Common myeloid progenitor, CD34-positive (primary cell): Measurements from ENCODE around the gene OR52M1. TPM values are rescaled to one million over a fixed set of nuclear protein-coding genes. Genes with fewer than 3 reads are reported as not detected.
A peak's percentile ranks its signal among the peaks of the same experiment; 100 is the strongest.

Source experiments
- CTCF ChIA-PET: fragments of 350-600 bp; sonication (Branson Sonifier 250); formaldehyde crosslinking; loops from one replicate; lab custom pipeline; 2021; ENCODE audit warnings: antibody characterized with exemption; lab: Charles Lee
- POLR2A ChIA-PET: fragments of 350-600 bp; sonication (Branson Sonifier 250); formaldehyde crosslinking; loops from one replicate; lab custom pipeline; 2021; ENCODE audit warnings: antibody characterized with exemption; lab: Charles Lee
- DNase-seq, 3 donors: peaks; one replicate each; pipeline versions ENCODE4 v3.0.0 to v3.0.0-alpha.2; 2013
- H3K27ac ChIP-seq, 2 experiments: 1 replicate in 1 of 2; 2 replicates in 1 of 2; pipeline ENCODE4 v1.7.0; 2013; ENCODE audit warnings: inconsistent platforms in 2 of 2, low read length in 2 of 2, mild to moderate bottlenecking in 2 of 2, low read depth in 1 of 2, moderate library complexity in 1 of 2; ENCODE audit not compliant: severe bottlenecking in 2 of 2, insufficient read depth in 1 of 2, poor library complexity in 1 of 2
- H3K27me3 ChIP-seq, 5 experiments: replicated peaks in 2 of 5; 1 replicate in 3 of 5; 2 replicates in 2 of 5; pipeline versions ENCODE4 v1.6.1 to v1.7.0; 2013; ENCODE audit warnings: low read length in 4 of 5, mild to moderate bottlenecking in 2 of 5, moderate library complexity in 2 of 5, inconsistent platforms in 1 of 5; ENCODE audit not compliant: insufficient read depth in 5 of 5, control insufficient read depth in 4 of 5
- H3K36me3 ChIP-seq, 4 experiments: 1 replicate in 2 of 4; 2 replicates in 2 of 4; pipeline versions ENCODE4 v1.6.1 to v1.7.0; 2013; ENCODE audit warnings: low read length in 3 of 4, control low read depth in 1 of 4, mild to moderate bottlenecking in 1 of 4; ENCODE audit not compliant: control insufficient read depth in 4 of 4, insufficient read depth in 4 of 4
- H3K4me1 ChIP-seq, 4 experiments: 1 replicate in 3 of 4; 2 replicates in 1 of 4; pipeline versions ENCODE4 v1.6.1 to v1.7.1; 2013; ENCODE audit warnings: low read length in 3 of 4, mild to moderate bottlenecking in 3 of 4, control low read depth in 1 of 4, inconsistent platforms in 1 of 4, moderate library complexity in 1 of 4; ENCODE audit not compliant: control insufficient read depth in 4 of 4, insufficient read depth in 4 of 4; ENCODE audit errors: control extremely low read depth in 1 of 4
- H3K4me3 ChIP-seq, 7 experiments: 1 replicate in 4 of 7; 2 replicates in 3 of 7; pipeline versions ENCODE4 v1.5.1 to v1.7.0; 2013; ENCODE audit warnings: mild to moderate bottlenecking in 7 of 7, low read length in 6 of 7, moderate library complexity in 6 of 7, inconsistent platforms in 2 of 7, low read depth in 2 of 7, control low read depth in 1 of 7; ENCODE audit not compliant: insufficient read depth in 4 of 7, control insufficient read depth in 1 of 7; ENCODE audit errors: extremely low read depth in 1 of 7
- H3K9me3 ChIP-seq, 5 experiments: 1 replicate in 4 of 5; 2 replicates in 1 of 5; pipeline versions ENCODE4 v1.6.1 to v1.7.1; 2013; ENCODE audit warnings: low read length in 4 of 5, mild to moderate bottlenecking in 2 of 5, inconsistent platforms in 1 of 5, low read depth in 1 of 5, moderate library complexity in 1 of 5; ENCODE audit not compliant: control insufficient read depth in 4 of 5, insufficient read depth in 2 of 5; ENCODE audit errors: control extremely low read depth in 1 of 5
- WGBS: methylation state at CpG from one replicate; pipeline ENCODE4 v1.1.5; 2013; ENCODE audit not compliant: insufficient coverage; 5-methylcytosine and 5-hydroxymethylcytosine counted together
- polyA plus RNA-seq: library from polyadenylated mRNA; unstranded; fragments of 120-200 nt; gene quantifications from one replicate; pipeline ENCODE4 v1.2.1, GENCODE V29; 2013

The OR52M1 gene, protein sequence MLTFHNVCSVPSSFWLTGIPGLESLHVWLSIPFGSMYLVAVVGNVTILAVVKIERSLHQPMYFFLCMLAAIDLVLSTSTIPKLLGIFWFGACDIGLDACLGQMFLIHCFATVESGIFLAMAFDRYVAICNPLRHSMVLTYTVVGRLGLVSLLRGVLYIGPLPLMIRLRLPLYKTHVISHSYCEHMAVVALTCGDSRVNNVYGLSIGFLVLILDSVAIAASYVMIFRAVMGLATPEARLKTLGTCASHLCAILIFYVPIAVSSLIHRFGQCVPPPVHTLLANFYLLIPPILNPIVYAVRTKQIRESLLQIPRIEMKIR
- polyA plus RNA-seq: not detected

- POLR2A ChIA-PET: no interaction called here
- no peaks in the 10 kb centered on the region for H3K4me1 ChIP-seq
- peaks cover 0 to 9% (median 0%) of the 10 kb centered on the region in 5 experiments for H3K27me3 ChIP-seq
- 100% methylated on average over 2 of the region's 5 CpGs for WGBS
- DNase-seq: no peak
- peaks cover 0 to 1% (median 0%) of the 10 kb centered on the region in 5 experiments for H3K9me3 ChIP-seq
- no peaks in the 10 kb centered on the region for H3K36me3 ChIP-seq
- no peak within 1 kb of the TSS for H3K27ac ChIP-seq
- no peak within 1 kb of the TSS for H3K4me3 ChIP-seq
- CTCF ChIA-PET: interaction anchor here (12.6 kb wide), 1 partner anchor 362 kb away, joined by 177 read pairs; no protein-coding TSS in a partner anchor
Observed at GRCh38 chr11:4544891-4545290, at the start of gene OR52M1. Gene OR52M1, plus strand, starts transcription at chr11:4545191. Its CDS starts 0 bp downstream, at chr11:4545191.

DNA sequence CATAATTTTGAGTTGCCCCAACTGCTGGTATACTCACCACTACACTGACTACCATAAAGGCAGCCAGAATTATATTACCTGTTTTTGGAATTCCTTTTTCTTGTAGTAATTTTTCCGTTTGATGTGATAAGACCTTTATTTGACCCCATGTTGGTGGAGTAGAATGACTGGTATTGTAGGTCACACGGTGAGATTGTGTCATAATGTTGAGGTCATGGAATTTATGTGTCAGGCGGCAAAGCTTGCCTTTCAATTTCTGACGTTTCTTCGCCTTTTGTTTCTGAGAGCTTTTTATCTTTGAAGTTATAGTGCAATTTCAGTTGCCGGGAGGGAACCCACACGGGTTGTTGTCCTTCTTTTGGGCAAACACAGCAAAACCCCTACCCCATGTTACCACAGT is 49.5 kb upstream of the OR52M1 start:
- H3K9me3 ChIP-seq: no peaks in the 10 kb centered on the region
- WGBS: 88% methylated on average over 4 of the region's 7 CpGs
- no peaks in the 10 kb centered on the region for H3K4me1 ChIP-seq
- POLR2A ChIA-PET: no interaction called here
- H3K4me3 ChIP-seq: no peak overlapping the region
- peaks cover 0 to 8% (median 3%) of the 10 kb centered on the region in 5 experiments for H3K27me3 ChIP-seq
- CTCF ChIA-PET: interaction anchor here (1.1 to 5.5 kb wide), 2 partner anchors 312 to 313 kb away, joined by 3 to 40 read pairs; no protein-coding TSS in a partner anchor
- DNase-seq: no peak
- no peaks in the 10 kb centered on the region for H3K36me3 ChIP-seq
- no peak overlapping the region for H3K27ac ChIP-seq

DNA sequence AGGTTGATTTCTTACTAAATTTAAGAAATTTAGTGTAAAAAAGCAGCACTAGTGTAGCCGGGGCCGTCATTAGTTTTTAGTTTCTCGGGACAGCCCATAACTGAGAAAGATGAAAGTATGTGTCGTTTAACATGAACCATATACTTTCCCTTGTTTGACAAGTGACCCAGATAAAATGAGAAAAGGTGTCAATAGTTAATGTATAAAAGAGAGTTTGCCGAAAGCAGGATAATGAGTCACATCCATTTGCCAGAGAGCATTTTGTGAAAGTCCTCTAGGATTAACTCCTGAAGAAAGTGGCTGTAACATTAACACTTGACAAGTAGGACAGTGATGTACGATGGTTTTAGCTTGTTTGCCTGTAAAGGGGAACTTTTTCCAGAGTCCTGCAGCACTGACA is 49.0 kb upstream of the OR52M1 start:
- Histone ChIP-seq H3K4me3 (no peak overlapping the region), H3K27me3 (peaks cover 0 to 8% (median 3%) of the 10 kb centered on the region in 5 experiments), H3K4me1 (no peaks in the 10 kb centered on the region), H3K36me3 (no peaks in the 10 kb centered on the region), H3K27ac (no peak overlapping the region), H3K9me3 (no peaks in the 10 kb centered on the region)
- DNase-seq: no peak
- POLR2A ChIA-PET: no interaction called here
- CTCF ChIA-PET: interaction anchor here (1.0 to 1.1 kb wide), 2 partner anchors 309 to 313 kb away, joined by 3 read pairs; no protein-coding TSS in a partner anchor
- 89% methylated on average over 6 of the region's 6 CpGs for WGBS

DNA sequence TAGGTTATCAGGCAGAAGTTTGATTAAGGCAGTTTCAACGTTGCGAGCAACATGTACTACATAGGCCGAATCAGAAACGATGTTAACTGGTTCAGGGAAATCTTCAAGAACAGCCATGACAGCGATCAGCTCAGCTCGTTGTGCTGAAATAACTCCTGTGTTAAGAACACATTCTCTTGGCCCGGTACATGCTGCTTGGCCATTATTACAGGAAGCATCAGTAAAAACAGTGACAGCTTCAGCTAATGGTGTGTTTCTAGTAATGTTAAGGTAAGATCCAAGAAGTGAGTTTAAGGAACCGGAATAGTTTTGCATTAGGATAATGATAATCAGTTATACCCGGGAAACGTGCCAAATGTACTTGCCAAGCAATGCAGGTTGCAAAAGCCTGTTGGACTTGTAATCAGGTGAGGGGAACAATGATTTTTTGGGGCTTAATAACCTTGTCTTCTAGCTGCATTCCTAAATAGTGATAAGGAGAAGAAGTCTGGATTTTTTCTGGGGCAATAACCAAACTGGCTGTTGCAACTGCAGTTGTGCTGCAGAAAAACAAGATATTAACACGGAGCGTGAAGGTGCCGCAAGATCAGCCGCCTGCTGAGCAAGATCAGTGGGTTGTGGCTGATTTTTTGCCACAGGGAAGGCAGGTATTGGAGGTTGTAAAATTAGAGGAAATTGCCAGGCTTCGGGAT is 48.3 kb upstream of the OR52M1 start:
- POLR2A ChIA-PET: no interaction called here
- Histone ChIP-seq H3K4me3 (no peak overlapping the region), H3K36me3 (no peaks in the 10 kb centered on the region), H3K27ac (no peak overlapping the region), H3K9me3 (no peaks in the 10 kb centered on the region), H3K27me3 (peaks cover 0 to 8% (median 3%) of the 10 kb centered on the region in 5 experiments), H3K4me1 (no peaks in the 10 kb centered on the region)
- no peak for DNase-seq
- 96% methylated on average over 15 of the region's 15 CpGs for WGBS
- CTCF ChIA-PET: interaction anchor here (1.0 to 1.1 kb wide), 2 partner anchors 309 to 314 kb away, joined by 3 read pairs; no protein-coding TSS in a partner anchor

GRCh38 chr11:4508886-4509285 is 36.1 kb upstream of the OR52M1 start:
- Histone ChIP-seq H3K4me1 (peaks cover 0 to 2% (median 0%) of the 10 kb centered on the region in 4 experiments), H3K4me3 (no peak overlapping the region), H3K27ac (no peak overlapping the region), H3K36me3 (no peaks in the 10 kb centered on the region), H3K9me3 (peaks cover 0 to 2% (median 0%) of the 10 kb centered on the region in 5 experiments), H3K27me3 (peaks cover 0 to 5% (median 0%) of the 10 kb centered on the region in 5 experiments)
- ChIA-PET CTCF (no interaction called here), POLR2A (no interaction called here)
- WGBS: 8% methylated on average over 2 of the region's 2 CpGs
- peak; percentile 17 to 76 (median 27) for DNase-seq

- H3K4me1 ChIP-seq: peaks cover 0 to 2% (median 0%) of the 10 kb centered on the region in 4 experiments
- CTCF ChIA-PET: no interaction called here
- WGBS: 98% methylated on average over 5 of the region's 5 CpGs
Observed at GRCh38 chr11:4511282-4512245, 33.4 kb upstream of the OR52M1 start.

More at GRCh38 chr11:4511282-4512245, 33.4 kb upstream of the OR52M1 start:
- peaks cover 0 to 5% (median 0%) of the 10 kb centered on the region in 5 experiments for H3K27me3 ChIP-seq
- no peak for DNase-seq
- POLR2A ChIA-PET: no interaction called here
- no peaks in the 10 kb centered on the region for H3K36me3 ChIP-seq
- no peak overlapping the region for H3K27ac ChIP-seq
- H3K4me3 ChIP-seq: no peak overlapping the region
- H3K9me3 ChIP-seq: peaks cover 0 to 2% (median 0%) of the 10 kb centered on the region in 5 experiments
